Stomach (tissue), 4 donors: ENCODE data around the gene STS.

Experiments
- CTCF ChIP-seq, 7 experiments: fragments of 450-650 bp in 4 of 7; fragments of 200-600 bp in 3 of 7; sonication (generic) in 3 of 7; IDR thresholded peaks; one replicate each; pipeline ENCODE4 v1.5.1; 2016 to 2019; ENCODE audit warnings: antibody characterized with exemption in 7 of 7, control low read depth in 2 of 7, mild to moderate bottlenecking in 1 of 7
- EP300 ChIP-seq: sonication (generic); formaldehyde crosslinking; IDR thresholded peaks from one replicate; pipeline ENCODE4 v1.6.1; 2017; ENCODE audit warnings: antibody characterized with exemption
- POLR2A ChIP-seq, 4 donors: fragments of 450-650 bp; IDR thresholded peaks; one replicate each; pipeline ENCODE4 v1.6.1; 2016; ENCODE audit warnings: antibody characterized with exemption in 4 of 4, control low read depth in 2 of 4, mild to moderate bottlenecking in 1 of 4, moderate library complexity in 1 of 4

DNA sequence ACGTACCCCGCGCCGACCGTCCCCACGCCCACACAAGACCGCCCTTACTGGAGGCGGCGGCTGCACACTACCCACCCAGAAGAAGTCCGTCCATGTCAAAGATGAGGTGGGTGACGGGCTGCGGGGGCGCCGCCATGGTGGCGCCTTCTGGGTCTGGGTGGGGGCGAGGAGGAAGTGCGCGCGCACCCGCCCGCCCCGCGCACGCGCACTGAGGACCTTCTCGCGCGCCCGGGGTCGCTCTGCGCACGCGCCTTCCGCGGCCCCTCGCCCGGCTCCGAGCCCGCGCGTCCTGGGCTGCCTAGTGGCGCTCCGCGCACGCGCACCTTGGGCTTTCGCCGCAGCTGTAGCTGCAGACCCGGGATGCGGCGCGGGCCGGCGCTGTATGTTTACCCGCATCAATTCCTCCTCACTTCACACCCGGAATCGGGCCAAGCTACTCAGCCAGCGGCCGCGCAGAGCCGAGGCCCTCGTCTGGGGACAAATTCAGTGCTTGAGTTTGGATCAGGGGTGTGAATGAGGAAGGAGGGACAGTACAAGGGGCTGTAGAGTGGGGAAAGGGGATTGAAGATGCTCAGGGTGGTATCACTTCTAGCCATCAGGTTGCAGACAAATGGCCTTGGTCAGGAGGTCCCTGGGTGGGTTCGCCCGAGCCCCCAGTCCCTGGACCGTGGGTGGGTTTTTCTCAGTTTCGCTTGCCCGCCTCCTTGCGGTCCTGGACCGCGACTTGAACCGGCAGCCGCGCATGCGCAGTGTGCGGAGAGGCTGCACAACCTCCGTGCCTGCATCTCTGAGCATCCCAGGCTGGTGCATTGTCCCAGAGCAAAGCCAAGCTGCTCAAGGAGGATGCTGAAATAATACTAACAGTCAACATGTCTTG is 704 bp downstream of the STS start, which contains the start of gene PUDP:
- TF ChIP-seq EP300 = no peak
- peak in 3 of 7 experiments; percentile 10 to 48 (median 31) for TF ChIP-seq CTCF (IDR thresholded peaks at IDR 0.05)
- no peak for TF ChIP-seq POLR2A (IDR thresholded peaks at IDR 0.05)
